Body of pancreas (tissue), 4 donors: ENCODE measurements around the gene NR4A1.

ENCODE experiments used
- CTCF ChIP-seq, 7 experiments: fragments of 450-650 bp in 4 of 7; fragments of 200-600 bp in 3 of 7; sonication (generic) in 3 of 7; IDR thresholded peaks; one replicate each; pipeline ENCODE4 v1.5.1; 2016 to 2019; ENCODE audit warnings: antibody characterized with exemption in 7 of 7
- POLR2A ChIP-seq, 3 donors: fragments of 450-650 bp; IDR thresholded peaks; one replicate each; pipeline ENCODE4 v1.6.1; 2016; ENCODE audit warnings: antibody characterized with exemption in 3 of 3, mild to moderate bottlenecking in 2 of 3

- TF ChIP-seq CTCF (IDR thresholded peaks at IDR 0.05) = no peak
- no peak for TF ChIP-seq POLR2A (IDR thresholded peaks at IDR 0.05)
Measured at GRCh38 chr12:52097045-52097666, 45.9 kb downstream of the NR4A1 start.
